ENCODE measurements around the gene GADD45A.

GADD45A gene

GRCh38 chr1:67684526-67685066, 405 bp upstream of the GADD45A start (continued):
- TF ChIP-seq ZNF518A (tag by site-specific recombination; conservative IDR thresholded peaks at IDR 0.05; ENCODE audit: low read depth) = no peak
- no peak for TF ChIP-seq ZNF624 (tag by site-specific recombination; IDR thresholded peaks at IDR 0.05)
- no peak for TF ChIP-seq ZNF449 (tag by site-specific recombination; IDR thresholded peaks at IDR 0.05)
- TF ChIP-seq KLF9 (tag by site-specific recombination; IDR thresholded peaks at IDR 0.05; ENCODE audit: low read depth) = peak; percentile 91
- no peak for TF ChIP-seq ZNF777 (tag by site-specific recombination; IDR thresholded peaks at IDR 0.05; ENCODE audit: borderline replicate concordance)
- TF ChIP-seq ZFP3 (tag by site-specific recombination; IDR thresholded peaks at IDR 0.05; ENCODE audit: low read depth) = peak; percentile 75
- peak; percentile 13; the same call in 1 of the 2 replicates for TF ChIP-seq KLF16 (tag by site-specific recombination; IDR thresholded peaks at IDR 0.05)
- TF ChIP-seq ZBTB48 (tag by site-specific recombination; IDR thresholded peaks at IDR 0.05) = no peak
- TF ChIP-seq BCL11B (tag by site-specific recombination; IDR thresholded peaks at IDR 0.05; ENCODE audit: low read depth) = no peak
- no peak for TF ChIP-seq ZNF600 (tag by site-specific recombination; IDR thresholded peaks at IDR 0.05)
- 0 out of 2 replicates have a peak, but pooled peaks have one; percentile 21 for TF ChIP-seq ZBTB6 (tag by site-specific recombination; IDR thresholded peaks at IDR 0.05)
- TF ChIP-seq PRDM4 (tag by site-specific recombination; IDR thresholded peaks at IDR 0.05) = 0 out of 2 replicates have a peak, but pooled peaks have one; percentile 25
- peak; percentile 96; the same call in 1 of the 2 replicates for TF ChIP-seq GLIS2 (tag by site-specific recombination; IDR thresholded peaks at IDR 0.05)
- TF ChIP-seq SP7 (tag by site-specific recombination; IDR thresholded peaks at IDR 0.05) = peak; percentile 77
- TF ChIP-seq YY2 (tag by site-specific recombination; IDR thresholded peaks at IDR 0.05) = no peak
- no peak for TF ChIP-seq ZNF48 (tag by site-specific recombination; IDR thresholded peaks at IDR 0.05)
- TF ChIP-seq INSM2 (tag by site-specific recombination; IDR thresholded peaks at IDR 0.05) = no peak
- no peak for TF ChIP-seq ZEB2 (tag by site-specific recombination; IDR thresholded peaks at IDR 0.05)
- TF ChIP-seq BCL6B (tag by site-specific recombination; IDR thresholded peaks at IDR 0.05) = peak; percentile 37; the same call in 1 of the 2 replicates
- TF ChIP-seq PRDM1 (tag by site-specific recombination; IDR thresholded peaks at IDR 0.05) = no peak
- TF ChIP-seq SETDB1 (IDR thresholded peaks at IDR 0.05; ENCODE audit: insufficient read length, low read length) = no peak
- TF ChIP-seq ZNF280D (tag by site-specific recombination; IDR thresholded peaks at IDR 0.05) = no peak
- TF ChIP-seq ZNF140 (tag by site-specific recombination; IDR thresholded peaks at IDR 0.05) = no peak
- no peak for TF ChIP-seq ZNF19 (tag by site-specific recombination; IDR thresholded peaks at IDR 0.05; ENCODE audit: low read depth)
